HG02943 (cell line): ENCODE data around the gene KRTAP5-4.
"Not testable (repeated sequence)": the region's sequence is repeated elsewhere in the genome, so short reads cannot be mapped to it uniquely, and the experiment has no call there.

Source experiments
- ATAC-seq: cut with Tn5 transposase; IDR thresholded peaks from one replicate; pipeline ENCODE4 v1.9.1; 2021; ENCODE audit warnings: mild to moderate bottlenecking, low read depth, moderate library complexity; ENCODE audit not compliant: unreplicated experiment

Gene KRTAP5-4

GRCh38 chr11:1575756-1576155 is 46.2 kb downstream of the KRTAP5-4 start:
- not testable (repeated sequence) for ATAC-seq

- ATAC-seq: no peak
Observed at GRCh38 chr11:1574933-1575242, 47.0 kb downstream of the KRTAP5-4 start.

- no peak for ATAC-seq
Observed at GRCh38 chr11:1574238-1574932, 47.6 kb downstream of the KRTAP5-4 start.

- ATAC-seq: no peak
Observed at GRCh38 chr11:1573903-1574237, 48.1 kb downstream of the KRTAP5-4 start.

GRCh38 chr11:1573077-1573902 is 48.6 kb downstream of the KRTAP5-4 start:
- no peak for ATAC-seq

- ATAC-seq: no peak
Observed at GRCh38 chr11:1572197-1573076, 49.5 kb downstream of the KRTAP5-4 start, which contains the start of gene DUSP8. Gene DUSP8 (minus strand): TSS chr11:1572271. CDS start chr11:1565826, 6,445 bp downstream.

GRCh38 chr11:1571760-1572196 is 50.2 kb downstream of the KRTAP5-4 start:
- ATAC-seq: no peak
